ENCODE data around the gene UCP2. TPM values are rescaled to one million over a fixed set of nuclear protein-coding genes. Genes with fewer than 3 reads are reported as not detected.

The UCP2 gene
- total RNA-seq, 1 experiment from 2014 or later, result 54.0 TPM

Other genes with a start within 250 kb of the UCP2 start
- gene RAB6A, start 221.8 kb downstream of the UCP2 start, total RNA-seq (2021), result 103 to 114 TPM (median 107 TPM) in 3 replicates
- 38.7 to 40.6 TPM (median 39.4 TPM) in 3 replicates for gene MRPL48, start 195.0 kb downstream of the UCP2 start, total RNA-seq (2021)
- gene COA4, start 106.0 kb downstream of the UCP2 start, total RNA-seq (2021), result 105 to 114 TPM (median 107 TPM) in 3 replicates
- gene PAAF1, start 105.8 kb downstream of the UCP2 start, total RNA-seq (2021), result 27.7 to 35.0 TPM (median 33.5 TPM) in 3 replicates
- gene DNAJB13, start 31.8 kb downstream of the UCP2 start, total RNA-seq (2021), result 0.18 to 0.24 TPM (median 0.21 TPM) in 3 replicates
- gene UCP3, start 26.2 kb upstream of the UCP2 start, total RNA-seq (2021), result 0.50 to 0.73 TPM (median 0.55 TPM) in 3 replicates
- 15.0 to 18.7 TPM (median 15.4 TPM) in 3 replicates for gene C2CD3, start 188.2 kb upstream of the UCP2 start, total RNA-seq (2021)
- 42.5 to 45.2 TPM (median 44.6 TPM) in 3 replicates for gene PPME1, start 188.4 kb upstream of the UCP2 start, total RNA-seq (2021)

Data from WTC11 (cell line).